ENCODE data around the gene TTC3. TPM values are rescaled to one million over a fixed set of nuclear protein-coding genes. Genes with fewer than 3 reads are reported as not detected.
A peak's percentile ranks its signal among the peaks of the same experiment; 100 is the strongest.

Gene TTC3
- total and polyA plus RNA-seq, 9 of the 15 experiments (the other 6 are each of a cell fraction or from before 2014, with no cell fraction given): 17.5 to 92.0 (median 59.5) TPM

DNA sequence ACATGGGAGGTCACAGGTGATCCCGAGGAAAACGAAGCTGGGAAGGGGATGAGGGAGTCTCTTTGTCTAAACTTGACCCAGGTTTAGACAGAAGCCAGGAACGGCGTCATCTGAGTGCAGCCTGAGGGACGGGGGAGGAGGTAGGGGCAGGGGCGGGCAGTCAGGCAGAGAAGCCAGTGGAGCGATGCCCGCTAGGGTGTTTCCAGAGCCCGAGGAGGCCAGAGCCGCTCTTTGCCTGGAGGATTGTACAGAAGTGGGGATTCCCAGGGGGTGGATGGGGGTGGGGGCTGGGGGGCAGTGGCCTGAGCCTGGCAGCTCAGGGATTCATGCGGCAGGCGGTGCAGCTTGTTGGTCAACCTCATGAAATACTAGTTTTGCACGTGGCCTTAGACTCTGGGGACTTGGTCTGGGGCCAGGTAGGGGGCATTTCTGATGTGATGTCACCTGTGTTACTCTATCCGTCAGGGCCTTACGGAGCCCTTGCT is 135.7 kb downstream of the TTC3 start:
- CTCF ChIA-PET (ENCODE audit: low intra/inter-chr PET ratio): no interaction called here
- H3K36me3 ChIP-seq (ENCODE audit: control insufficient read depth, insufficient read depth, low read length): no peaks in the 10 kb centered on the region
- no peaks in the 10 kb centered on the region for H3K9me3 ChIP-seq (replicated peaks; ENCODE audit: control insufficient read depth, insufficient read depth, low read depth, low read length)
- peak overlapping the region in 1 of 2 experiments; percentile 91; a peak in 1 of 4 replicates for H3K9ac ChIP-seq (ENCODE audit: insufficient read depth in 1 of 2, low read depth in 2 of 2, low read length in 2 of 2)
- H3K27me3 ChIP-seq (ENCODE audit: control insufficient read depth in 2 of 2, insufficient read depth in 2 of 2, low read length in 2 of 2): no peaks in the 10 kb centered on the region
- intact Hi-C loops (cut with micrococcal nuclease): no loop called here
- H4K20me1 ChIP-seq (replicated peaks; ENCODE audit: control insufficient read depth, insufficient read depth, low read length): no peaks in the 10 kb centered on the region
- 90% methylated on average over 14 of the region's 15 CpGs for WGBS (ENCODE audit: insufficient coverage, low coverage, missing lambda C conversion rate)
- peak overlapping the region; percentile 85 for H2AFZ ChIP-seq (ENCODE audit: low read depth, low read length)
- H3K79me2 ChIP-seq (ENCODE audit: control insufficient read depth, insufficient read depth, low read length): no peaks in the 10 kb centered on the region
- no peak for FAIRE-seq
- in situ Hi-C loops (cut with MboI): no loop called here
- peak overlapping the region; percentile 53; the same call in 2 of the 3 replicates for H3K27ac ChIP-seq (ENCODE audit: extremely low read depth, low read depth, low read length)
- H3K4me1 ChIP-seq (replicated peaks in 1 of 2; ENCODE audit: control insufficient read depth in 2 of 2, insufficient read depth in 2 of 2, low read length in 2 of 2): peaks cover 12 to 20% of the 10 kb centered on the region in 2 experiments; a peak in 4 of 5 replicates
- ATAC-seq: no peak
- no TSS peak for BruUV-seq (replicated peaks)
- DNase-seq (ENCODE audit: extremely low read depth in 1 of 4, low spot score in 3 of 4): no peak
- H3K4me3 ChIP-seq: no peak overlapping the region
- H3K4me2 ChIP-seq (ENCODE audit: insufficient read depth, low read length): peak overlapping the region; percentile 58; the same call in 1 of the 2 replicates
- H3K9me1 ChIP-seq (ENCODE audit: control insufficient read depth, insufficient read depth, low read length): no peaks in the 10 kb centered on the region
- POLR2A ChIA-PET: interaction anchor here (0.6 to 1.7 kb wide), 2 partner anchors 58 to 161 kb away, joined by 3 to 5 read pairs; partner anchors contain the start of gene VPS26C
- TF ChIP-seq MCM3 (IDR thresholded peaks at IDR 0.05) (no peak), DDX20 (tag; IDR thresholded peaks at IDR 0.05; ENCODE audit: low read depth) (no peak), DMBX1 (CRISPR knock-in tag; IDR thresholded peaks at IDR 0.05; ENCODE audit: borderline replicate concordance) (no peak), SNIP1 (IDR thresholded peaks at IDR 0.05; ENCODE audit: low read depth) (no peak), JUNB (CRISPR knock-in tag; conservative IDR thresholded peaks at IDR 0.05) (no peak), NFE2L1 (tag; IDR thresholded peaks at IDR 0.05; ENCODE audit: borderline replicate concordance, low read depth) (no peak), ZNF707 (CRISPR knock-in tag; conservative IDR thresholded peaks at IDR 0.05) (no peak), MEF2D (tag; conservative IDR thresholded peaks at IDR 0.05; ENCODE audit: low read depth) (no peak), CBFA2T3 (IDR thresholded peaks at IDR 0.05) (no peak)
- TF ChIP-seq, protein P1, sequence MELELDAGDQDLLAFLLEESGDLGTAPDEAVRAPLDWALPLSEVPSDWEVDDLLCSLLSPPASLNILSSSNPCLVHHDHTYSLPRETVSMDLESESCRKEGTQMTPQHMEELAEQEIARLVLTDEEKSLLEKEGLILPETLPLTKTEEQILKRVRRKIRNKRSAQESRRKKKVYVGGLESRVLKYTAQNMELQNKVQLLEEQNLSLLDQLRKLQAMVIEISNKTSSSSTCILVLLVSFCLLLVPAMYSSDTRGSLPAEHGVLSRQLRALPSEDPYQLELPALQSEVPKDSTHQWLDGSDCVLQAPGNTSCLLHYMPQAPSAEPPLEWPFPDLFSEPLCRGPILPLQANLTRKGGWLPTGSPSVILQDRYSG (tag; conservative IDR thresholded peaks at IDR 0.05; ENCODE audit: low read depth): no peak
- TF ChIP-seq, protein P2, sequence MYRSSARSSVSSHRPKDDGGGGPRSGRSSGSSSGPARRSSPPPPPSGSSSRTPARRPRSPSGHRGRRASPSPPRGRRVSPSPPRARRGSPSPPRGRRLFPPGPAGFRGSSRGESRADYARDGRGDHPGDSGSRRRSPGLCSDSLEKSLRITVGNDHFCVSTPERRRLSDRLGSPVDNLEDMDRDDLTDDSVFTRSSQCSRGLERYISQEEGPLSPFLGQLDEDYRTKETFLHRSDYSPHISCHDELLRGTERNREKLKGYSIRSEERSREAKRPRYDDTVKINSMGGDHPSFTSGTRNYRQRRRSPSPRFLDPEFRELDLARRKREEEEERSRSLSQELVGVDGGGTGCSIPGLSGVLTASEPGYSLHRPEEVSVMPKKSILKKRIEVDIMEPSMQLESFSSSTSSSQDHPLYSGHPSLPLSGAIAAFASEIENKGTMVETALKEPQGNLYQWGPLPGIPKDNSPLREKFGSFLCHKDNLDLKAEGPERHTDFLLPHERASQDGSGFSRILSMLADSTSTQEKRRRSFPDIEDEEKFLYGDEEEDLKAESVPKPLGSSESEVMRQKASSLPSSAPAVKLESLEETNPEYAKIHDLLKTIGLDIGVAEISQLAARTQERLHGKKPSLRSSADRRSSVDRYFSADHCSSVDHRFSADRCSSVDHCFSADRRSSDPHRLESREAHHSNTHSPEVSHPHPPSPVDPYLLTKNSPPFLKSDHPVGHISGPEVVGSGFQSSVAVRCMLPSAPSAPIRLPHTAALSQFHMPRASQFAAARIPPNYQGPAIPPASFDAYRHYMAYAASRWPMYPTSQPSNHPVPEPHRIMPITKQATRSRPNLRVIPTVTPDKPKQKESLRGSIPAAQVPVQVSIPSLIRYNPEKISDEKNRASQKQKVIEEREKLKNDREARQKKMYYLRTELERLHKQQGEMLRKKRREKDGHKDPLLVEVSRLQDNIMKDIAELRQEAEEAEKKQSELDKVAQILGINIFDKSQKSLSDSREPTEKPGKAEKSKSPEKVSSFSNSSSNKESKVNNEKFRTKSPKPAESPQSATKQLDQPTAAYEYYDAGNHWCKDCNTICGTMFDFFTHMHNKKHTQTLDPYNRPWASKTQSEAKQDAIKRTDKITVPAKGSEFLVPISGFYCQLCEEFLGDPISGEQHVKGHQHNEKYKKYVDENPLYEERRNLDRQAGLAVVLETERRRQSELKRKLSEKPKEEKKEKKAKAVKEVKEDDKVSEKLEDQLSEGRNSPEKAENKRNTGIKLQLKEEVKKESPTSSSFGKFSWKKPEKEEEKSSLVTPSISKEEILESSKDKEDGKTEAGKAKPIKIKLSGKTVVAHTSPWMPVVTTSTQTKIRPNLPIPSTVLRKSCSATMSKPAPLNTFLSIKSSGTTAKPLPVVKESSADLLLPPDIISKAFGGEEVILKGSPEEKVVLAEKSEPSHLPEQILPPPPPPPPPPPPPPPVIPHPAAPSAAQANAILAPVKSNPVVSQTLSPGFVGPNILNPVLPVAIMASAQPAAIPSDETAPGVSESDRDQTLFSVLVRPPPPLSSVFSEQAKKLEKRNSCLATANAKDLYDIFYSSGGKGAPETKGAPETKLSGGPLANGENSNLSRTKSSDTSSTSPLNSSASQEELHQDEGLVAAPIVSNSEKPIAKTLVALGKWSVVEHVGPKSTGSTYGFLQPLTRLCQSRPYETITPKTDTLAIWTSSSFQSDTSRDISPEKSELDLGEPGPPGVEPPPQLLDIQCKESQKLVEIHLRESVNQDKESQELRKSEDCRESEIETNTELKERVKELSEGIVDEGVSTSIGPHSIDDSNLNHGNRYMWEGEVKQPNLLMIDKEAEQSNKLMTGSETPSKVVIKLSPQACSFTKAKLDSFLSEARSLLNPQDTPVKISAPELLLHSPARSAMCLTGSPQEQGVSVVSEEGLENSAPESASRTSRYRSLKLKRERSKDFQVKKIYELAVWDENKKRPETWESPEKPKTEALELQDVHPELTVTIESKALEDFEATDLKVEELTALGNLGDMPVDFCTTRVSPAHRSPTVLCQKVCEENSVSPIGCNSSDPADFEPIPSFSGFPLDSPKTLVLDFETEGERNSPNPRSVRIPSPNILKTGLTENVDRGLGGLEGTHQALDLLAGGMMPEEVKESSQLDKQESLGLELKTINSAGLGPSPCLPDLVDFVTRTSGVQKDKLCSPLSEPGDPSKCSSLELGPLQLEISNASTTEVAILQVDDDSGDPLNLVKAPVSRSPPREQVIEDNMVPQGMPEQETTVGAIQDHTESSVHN (IDR thresholded peaks at IDR 0.05; ENCODE audit: borderline replicate concordance in 1 of 2, low read depth in 1 of 2): no peak
- TF ChIP-seq, protein P3, sequence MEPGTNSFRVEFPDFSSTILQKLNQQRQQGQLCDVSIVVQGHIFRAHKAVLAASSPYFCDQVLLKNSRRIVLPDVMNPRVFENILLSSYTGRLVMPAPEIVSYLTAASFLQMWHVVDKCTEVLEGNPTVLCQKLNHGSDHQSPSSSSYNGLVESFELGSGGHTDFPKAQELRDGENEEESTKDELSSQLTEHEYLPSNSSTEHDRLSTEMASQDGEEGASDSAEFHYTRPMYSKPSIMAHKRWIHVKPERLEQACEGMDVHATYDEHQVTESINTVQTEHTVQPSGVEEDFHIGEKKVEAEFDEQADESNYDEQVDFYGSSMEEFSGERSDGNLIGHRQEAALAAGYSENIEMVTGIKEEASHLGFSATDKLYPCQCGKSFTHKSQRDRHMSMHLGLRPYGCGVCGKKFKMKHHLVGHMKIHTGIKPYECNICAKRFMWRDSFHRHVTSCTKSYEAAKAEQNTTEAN (CRISPR knock-in tag; IDR thresholded peaks at IDR 0.05): no peak
